NK-92 (cell line): ENCODE results near the gene MNT.

Source experiments
- DNase-seq: peaks from one replicate; lab custom pipeline; 2025; ENCODE audit not compliant: unreplicated experiment; lab: John Stamatoyannopoulos, UW

Gene MNT

GRCh38 chr17:2383628-2384167 lies 17.2 kb downstream of the MNT start:
- DNase-seq: no peak

- no peak for DNase-seq
Observed at GRCh38 chr17:2380950-2381649, 19.8 kb downstream of the MNT start.

GRCh38 chr17:2380226-2380922 lies 20.5 kb downstream of the MNT start:
- DNase-seq: no peak

- no peak for DNase-seq
Observed at GRCh38 chr17:2379489-2380225, 21.2 kb downstream of the MNT start.

- DNase-seq: no peak
Observed at GRCh38 chr17:2378905-2379304, 22.0 kb downstream of the MNT start.

- DNase-seq: no peak
Observed at GRCh38 chr17:2377659-2378058, 23.2 kb downstream of the MNT start.

- DNase-seq: no peak
Observed at GRCh38 chr17:2376107-2376506, 24.8 kb downstream of the MNT start.

- no peak for DNase-seq
Observed at GRCh38 chr17:2375406-2375805, 25.5 kb downstream of the MNT start.

GRCh38 chr17:2374549-2375285 lies 26.1 kb downstream of the MNT start:
- DNase-seq: no peak

- no peak for DNase-seq
Observed at GRCh38 chr17:2373179-2373578, 27.7 kb downstream of the MNT start.

- no peak for DNase-seq
Observed at GRCh38 chr17:2372681-2373080, 28.2 kb downstream of the MNT start.

- no peak for DNase-seq
Observed at GRCh38 chr17:2372180-2372579, 28.7 kb downstream of the MNT start.

GRCh38 chr17:2371183-2372130 lies 29.4 kb downstream of the MNT start:
- no peak for DNase-seq

GRCh38 chr17:2370211-2370589 lies 30.7 kb downstream of the MNT start:
- no peak for DNase-seq

GRCh38 chr17:2369551-2370210 lies 31.2 kb downstream of the MNT start:
- no peak for DNase-seq

GRCh38 chr17:2369039-2369438 lies 31.8 kb downstream of the MNT start:
- DNase-seq: no peak

GRCh38 chr17:2368359-2368758 lies 32.5 kb downstream of the MNT start:
- no peak for DNase-seq

- no peak for DNase-seq
Observed at GRCh38 chr17:2366747-2367494, 33.9 kb downstream of the MNT start.

- DNase-seq: no peak
Observed at GRCh38 chr17:2365132-2365531, 35.7 kb downstream of the MNT start.
